HEK293 (cell line): Measurements from ENCODE around the gene TLE3.
A peak's percentile ranks its signal among the peaks of the same experiment; 100 is the strongest.

Experiments
- BCL11B ChIP-seq: fragments of 450-650 bp; formaldehyde crosslinking; IDR thresholded peaks from 2 replicates; pipeline ENCODE4 v1.5.1; 2016; ENCODE audit warnings: low read depth, missing biosample characterization, missing genetic modification characterization
- FEZF1 ChIP-seq: fragments of 450-650 bp; formaldehyde crosslinking; IDR thresholded peaks from 2 replicates; pipeline ENCODE4 v1.5.1; 2016; ENCODE audit warnings: missing biosample characterization, missing genetic modification characterization
- GFI1B ChIP-seq: fragments of 450-650 bp; formaldehyde crosslinking; IDR thresholded peaks from 2 replicates; pipeline ENCODE4 v1.5.1; 2016; ENCODE audit warnings: missing biosample characterization, missing genetic modification characterization
- GLIS2 ChIP-seq: fragments of 450-650 bp; formaldehyde crosslinking; IDR thresholded peaks from 2 replicates; pipeline ENCODE4 v1.5.1; 2016; ENCODE audit warnings: missing biosample characterization, missing genetic modification characterization
- KLF9 ChIP-seq: fragments of 450-650 bp; formaldehyde crosslinking; IDR thresholded peaks from 2 replicates; pipeline ENCODE4 v1.5.1; 2016; ENCODE audit warnings: missing biosample characterization, missing genetic modification characterization, low read depth
- MEIS1 ChIP-seq: sonication (generic); formaldehyde crosslinking; IDR thresholded peaks from 2 replicates; pipeline ENCODE4 v1.8.1; 2022; ENCODE audit warnings: missing genetic modification reagents, mild to moderate bottlenecking, borderline replicate concordance
- PRDM1 ChIP-seq: fragments of 450-650 bp; formaldehyde crosslinking; IDR thresholded peaks from 2 replicates; pipeline ENCODE4; 2016; ENCODE audit warnings: missing biosample characterization, missing genetic modification characterization
- SCRT1 ChIP-seq: fragments of 450-650 bp; formaldehyde crosslinking; IDR thresholded peaks from 2 replicates; pipeline ENCODE4 v1.5.1; 2016; ENCODE audit warnings: missing biosample characterization, missing genetic modification characterization, borderline replicate concordance
- WT1 ChIP-seq: fragments of 450-650 bp; formaldehyde crosslinking; IDR thresholded peaks from 2 replicates; pipeline ENCODE4 v1.5.1; 2016; ENCODE audit warnings: missing biosample characterization, missing genetic modification characterization
- YY2 ChIP-seq: fragments of 450-650 bp; formaldehyde crosslinking; IDR thresholded peaks from 2 replicates; pipeline ENCODE4 v1.5.1; 2016; ENCODE audit warnings: missing biosample characterization, missing genetic modification characterization
- ZFHX2 ChIP-seq: fragments of 450-650 bp; formaldehyde crosslinking; conservative IDR thresholded peaks from 2 replicates; pipeline ENCODE4 v1.5.1; 2016; ENCODE audit warnings: missing biosample characterization, missing genetic modification characterization
- ZFP41 ChIP-seq: fragments of 450-650 bp; formaldehyde crosslinking; IDR thresholded peaks from 2 replicates; pipeline ENCODE4 v1.5.1; 2016; ENCODE audit warnings: missing biosample characterization, missing genetic modification characterization, borderline replicate concordance
- ZNF121 ChIP-seq: fragments of 450-650 bp; formaldehyde crosslinking; IDR thresholded peaks from 2 replicates; pipeline ENCODE4 v1.5.1; 2016; ENCODE audit warnings: missing biosample characterization, missing genetic modification characterization
- ZNF19 ChIP-seq: fragments of 450-650 bp; formaldehyde crosslinking; IDR thresholded peaks from 2 replicates; pipeline ENCODE4; 2016; ENCODE audit warnings: missing biosample characterization, missing genetic modification characterization, low read depth
- ZNF341 ChIP-seq: fragments of 450-650 bp; formaldehyde crosslinking; IDR thresholded peaks from 2 replicates; pipeline ENCODE4; 2016; ENCODE audit warnings: low read depth, missing biosample characterization, missing genetic modification characterization
- ZNF391 ChIP-seq: fragments of 450-650 bp; formaldehyde crosslinking; IDR thresholded peaks from 2 replicates; pipeline ENCODE4 v1.5.1; 2016; ENCODE audit warnings: low read depth, missing biosample characterization, missing genetic modification characterization, borderline replicate concordance
- ZNF416 ChIP-seq: fragments of 450-650 bp; formaldehyde crosslinking; IDR thresholded peaks from 2 replicates; pipeline ENCODE4 v1.5.1; 2016; ENCODE audit warnings: missing biosample characterization, missing genetic modification characterization
- ZNF426 ChIP-seq: fragments of 450-650 bp; formaldehyde crosslinking; IDR thresholded peaks from 2 replicates; pipeline ENCODE4 v1.5.1; 2017; ENCODE audit warnings: missing biosample characterization, missing genetic modification characterization, mild to moderate bottlenecking, inconsistent platforms, moderate library complexity
- ZNF549 ChIP-seq: fragments of 450-650 bp; IDR thresholded peaks from 2 replicates; pipeline ENCODE4 v1.5.1; 2018; ENCODE audit warnings: missing biosample characterization, missing genetic modification characterization, mild to moderate bottlenecking, inconsistent platforms, moderate library complexity
- ZNF629 ChIP-seq: fragments of 450-650 bp; formaldehyde crosslinking; IDR thresholded peaks from 2 replicates; pipeline ENCODE4 v1.5.1; 2017; ENCODE audit warnings: missing biosample characterization, missing genetic modification characterization
- ZNF654 ChIP-seq: fragments of 450-650 bp; formaldehyde crosslinking; IDR thresholded peaks from 2 replicates; pipeline ENCODE4 v1.5.1; 2016; ENCODE audit warnings: low read depth, missing biosample characterization, missing genetic modification characterization
- ZNF785 ChIP-seq: fragments of 450-650 bp; formaldehyde crosslinking; IDR thresholded peaks from 2 replicates; pipeline ENCODE4 v1.5.1; 2016; ENCODE audit warnings: missing biosample characterization, missing genetic modification characterization
- ZNF843 ChIP-seq: fragments of 450-650 bp; formaldehyde crosslinking; IDR thresholded peaks from 2 replicates; pipeline ENCODE4 v1.5.1; 2016; ENCODE audit warnings: missing biosample characterization, missing genetic modification characterization
- TF ChIP-seq, protein P1 (sequence below): fragments of 450-650 bp; formaldehyde crosslinking; IDR thresholded peaks from 2 replicates; pipeline ENCODE4 v1.5.1; 2016; ENCODE audit warnings: missing biosample characterization, missing genetic modification characterization
- TF ChIP-seq, protein P2 (sequence below): fragments of 450-650 bp; formaldehyde crosslinking; IDR thresholded peaks from 2 replicates; pipeline ENCODE4 v1.5.1; 2017; ENCODE audit warnings: missing biosample characterization, missing genetic modification characterization
- TF ChIP-seq, protein P3 (sequence below): fragments of 450-650 bp; formaldehyde crosslinking; IDR thresholded peaks from 2 replicates; pipeline ENCODE4 v1.5.1; 2017; ENCODE audit warnings: missing biosample characterization, mild to moderate bottlenecking, missing genetic modification characterization, moderate library complexity
- TF ChIP-seq, protein P4 (sequence below): fragments of 450-650 bp; formaldehyde crosslinking; IDR thresholded peaks from 2 replicates; pipeline ENCODE4 v1.5.1; 2016; ENCODE audit warnings: missing biosample characterization, missing genetic modification characterization
- TF ChIP-seq, protein P5 (sequence below): fragments of 450-650 bp; formaldehyde crosslinking; IDR thresholded peaks from 2 replicates; pipeline ENCODE4 v1.5.1; 2017; ENCODE audit warnings: missing biosample characterization, missing genetic modification characterization
- TF ChIP-seq, protein P6 (sequence below): fragments of 450-650 bp; formaldehyde crosslinking; IDR thresholded peaks from 2 replicates; pipeline ENCODE4 v1.5.1; 2016; ENCODE audit warnings: missing biosample characterization, missing genetic modification characterization
- TF ChIP-seq, protein P7 (sequence below): fragments of 450-650 bp; formaldehyde crosslinking; IDR thresholded peaks from 2 replicates; pipeline ENCODE4 v1.5.1; 2016; ENCODE audit warnings: missing biosample characterization, missing genetic modification characterization

Gene TLE3

DNA sequence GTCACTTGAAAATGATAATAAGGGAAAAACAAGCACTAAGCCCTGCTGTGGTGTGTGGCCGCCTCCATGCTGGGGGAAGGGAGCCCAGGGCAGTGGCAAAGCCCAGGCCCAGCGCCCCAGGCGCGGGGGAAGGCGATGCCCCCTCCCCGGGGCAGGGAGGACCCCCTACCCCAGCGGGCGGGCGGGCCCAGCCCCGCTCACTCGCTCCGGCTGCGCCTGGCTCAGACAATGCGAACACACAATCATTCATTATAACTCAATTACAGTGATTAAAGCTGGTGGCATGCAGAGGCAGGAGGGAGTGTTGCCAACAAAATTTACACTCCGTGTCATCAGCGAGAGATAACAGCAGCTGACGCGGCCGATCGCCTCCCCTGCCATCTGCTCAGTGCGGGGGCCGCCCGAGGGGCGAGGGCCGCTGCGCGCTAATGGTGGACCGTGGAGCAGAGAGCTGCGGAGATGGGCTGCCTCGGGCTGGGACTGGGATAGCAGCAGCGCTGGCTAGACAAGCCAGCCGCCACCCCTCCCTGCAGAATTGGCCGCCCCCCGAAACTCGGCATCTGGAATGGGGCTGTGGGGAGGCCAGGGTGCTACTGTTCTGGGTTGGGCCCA is 64.1 kb downstream of the TLE3 start (continued):
- TF ChIP-seq, protein P1, sequence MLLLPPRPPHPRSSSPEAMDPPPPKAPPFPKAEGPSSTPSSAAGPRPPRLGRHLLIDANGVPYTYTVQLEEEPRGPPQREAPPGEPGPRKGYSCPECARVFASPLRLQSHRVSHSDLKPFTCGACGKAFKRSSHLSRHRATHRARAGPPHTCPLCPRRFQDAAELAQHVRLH (tag by site-specific recombination), result no peak
- TF ChIP-seq ZNF785 (tag by site-specific recombination), result no peak
- TF ChIP-seq PRDM1 (tag by site-specific recombination), result no peak
- TF ChIP-seq ZNF341 (tag by site-specific recombination), result peak; percentile 94
- 0 out of 2 replicates have a peak, but pooled peaks have one; percentile 32 for TF ChIP-seq GFI1B (tag by site-specific recombination)
- peak; percentile 49; the same call in 1 of the 2 replicates for TF ChIP-seq BCL11B
- TF ChIP-seq ZNF121, result no peak
- TF ChIP-seq, protein P2, sequence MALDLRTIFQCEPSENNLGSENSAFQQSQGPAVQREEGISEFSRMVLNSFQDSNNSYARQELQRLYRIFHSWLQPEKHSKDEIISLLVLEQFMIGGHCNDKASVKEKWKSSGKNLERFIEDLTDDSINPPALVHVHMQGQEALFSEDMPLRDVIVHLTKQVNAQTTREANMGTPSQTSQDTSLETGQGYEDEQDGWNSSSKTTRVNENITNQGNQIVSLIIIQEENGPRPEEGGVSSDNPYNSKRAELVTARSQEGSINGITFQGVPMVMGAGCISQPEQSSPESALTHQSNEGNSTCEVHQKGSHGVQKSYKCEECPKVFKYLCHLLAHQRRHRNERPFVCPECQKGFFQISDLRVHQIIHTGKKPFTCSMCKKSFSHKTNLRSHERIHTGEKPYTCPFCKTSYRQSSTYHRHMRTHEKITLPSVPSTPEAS (tag by site-specific recombination), result no peak; the same call in 1 of the 2 replicates
- TF ChIP-seq KLF9, result no peak
- TF ChIP-seq ZNF391 (tag by site-specific recombination), result peak; percentile 67; the same call in 1 of the 2 replicates
- peak; percentile 81 for TF ChIP-seq ZNF843 (tag by site-specific recombination)
- TF ChIP-seq, protein P3, sequence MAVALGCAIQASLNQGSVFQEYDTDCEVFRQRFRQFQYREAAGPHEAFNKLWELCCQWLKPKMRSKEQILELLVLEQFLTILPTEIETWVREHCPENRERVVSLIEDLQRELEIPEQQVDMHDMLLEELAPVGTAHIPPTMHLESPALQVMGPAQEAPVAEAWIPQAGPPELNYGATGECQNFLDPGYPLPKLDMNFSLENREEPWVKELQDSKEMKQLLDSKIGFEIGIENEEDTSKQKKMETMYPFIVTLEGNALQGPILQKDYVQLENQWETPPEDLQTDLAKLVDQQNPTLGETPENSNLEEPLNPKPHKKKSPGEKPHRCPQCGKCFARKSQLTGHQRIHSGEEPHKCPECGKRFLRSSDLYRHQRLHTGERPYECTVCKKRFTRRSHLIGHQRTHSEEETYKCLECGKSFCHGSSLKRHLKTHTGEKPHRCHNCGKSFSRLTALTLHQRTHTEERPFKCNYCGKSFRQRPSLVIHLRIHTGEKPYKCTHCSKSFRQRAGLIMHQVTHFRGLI (tag by site-specific recombination), result 0 out of 2 replicates have a peak, but pooled peaks have one; percentile 55
- peak; percentile 80 for TF ChIP-seq GLIS2
- no peak for TF ChIP-seq ZNF654 (tag by site-specific recombination)
- TF ChIP-seq ZFP41 (tag by site-specific recombination), result no peak
- TF ChIP-seq YY2 (tag by site-specific recombination), result peak; percentile 50; the same call in 1 of the 2 replicates
- no peak for TF ChIP-seq SCRT1 (tag by site-specific recombination)
- TF ChIP-seq ZFHX2 (tag by site-specific recombination), result peak; percentile 89
- TF ChIP-seq ZNF416 (tag by site-specific recombination), result no peak
- TF ChIP-seq WT1, result peak; percentile 100
- TF ChIP-seq ZNF549, result no peak
- TF ChIP-seq, protein P4, sequence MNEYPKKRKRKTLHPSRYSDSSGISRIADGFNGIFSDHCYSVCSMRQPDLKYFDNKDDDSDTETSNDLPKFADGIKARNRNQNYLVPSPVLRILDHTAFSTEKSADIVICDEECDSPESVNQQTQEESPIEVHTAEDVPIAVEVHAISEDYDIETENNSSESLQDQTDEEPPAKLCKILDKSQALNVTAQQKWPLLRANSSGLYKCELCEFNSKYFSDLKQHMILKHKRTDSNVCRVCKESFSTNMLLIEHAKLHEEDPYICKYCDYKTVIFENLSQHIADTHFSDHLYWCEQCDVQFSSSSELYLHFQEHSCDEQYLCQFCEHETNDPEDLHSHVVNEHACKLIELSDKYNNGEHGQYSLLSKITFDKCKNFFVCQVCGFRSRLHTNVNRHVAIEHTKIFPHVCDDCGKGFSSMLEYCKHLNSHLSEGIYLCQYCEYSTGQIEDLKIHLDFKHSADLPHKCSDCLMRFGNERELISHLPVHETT, result no peak
- TF ChIP-seq MEIS1 (CRISPR knock-in tag), result no peak
- peak; percentile 75 for TF ChIP-seq FEZF1 (tag by site-specific recombination)
- TF ChIP-seq ZNF19, result no peak
- TF ChIP-seq, protein P5, sequence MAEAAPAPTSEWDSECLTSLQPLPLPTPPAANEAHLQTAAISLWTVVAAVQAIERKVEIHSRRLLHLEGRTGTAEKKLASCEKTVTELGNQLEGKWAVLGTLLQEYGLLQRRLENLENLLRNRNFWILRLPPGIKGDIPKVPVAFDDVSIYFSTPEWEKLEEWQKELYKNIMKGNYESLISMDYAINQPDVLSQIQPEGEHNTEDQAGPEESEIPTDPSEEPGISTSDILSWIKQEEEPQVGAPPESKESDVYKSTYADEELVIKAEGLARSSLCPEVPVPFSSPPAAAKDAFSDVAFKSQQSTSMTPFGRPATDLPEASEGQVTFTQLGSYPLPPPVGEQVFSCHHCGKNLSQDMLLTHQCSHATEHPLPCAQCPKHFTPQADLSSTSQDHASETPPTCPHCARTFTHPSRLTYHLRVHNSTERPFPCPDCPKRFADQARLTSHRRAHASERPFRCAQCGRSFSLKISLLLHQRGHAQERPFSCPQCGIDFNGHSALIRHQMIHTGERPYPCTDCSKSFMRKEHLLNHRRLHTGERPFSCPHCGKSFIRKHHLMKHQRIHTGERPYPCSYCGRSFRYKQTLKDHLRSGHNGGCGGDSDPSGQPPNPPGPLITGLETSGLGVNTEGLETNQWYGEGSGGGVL (tag by site-specific recombination), result peak; percentile 92
- TF ChIP-seq ZNF426 (tag by site-specific recombination), result no peak
- peak; percentile 82 for TF ChIP-seq ZNF629 (tag by site-specific recombination)
- TF ChIP-seq, protein P6, sequence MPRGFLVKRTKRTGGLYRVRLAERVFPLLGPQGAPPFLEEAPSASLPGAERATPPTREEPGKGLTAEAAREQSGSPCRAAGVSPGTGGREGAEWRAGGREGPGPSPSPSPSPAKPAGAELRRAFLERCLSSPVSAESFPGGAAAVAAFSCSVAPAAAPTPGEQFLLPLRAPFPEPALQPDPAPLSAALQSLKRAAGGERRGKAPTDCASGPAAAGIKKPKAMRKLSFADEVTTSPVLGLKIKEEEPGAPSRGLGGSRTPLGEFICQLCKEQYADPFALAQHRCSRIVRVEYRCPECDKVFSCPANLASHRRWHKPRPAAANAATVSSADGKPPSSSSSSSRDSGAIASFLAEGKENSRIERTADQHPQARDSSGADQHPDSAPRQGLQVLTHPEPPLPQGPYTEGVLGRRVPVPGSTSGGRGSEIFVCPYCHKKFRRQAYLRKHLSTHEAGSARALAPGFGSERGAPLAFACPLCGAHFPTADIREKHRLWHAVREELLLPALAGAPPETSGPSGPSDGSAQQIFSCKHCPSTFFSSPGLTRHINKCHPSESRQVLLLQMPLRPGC, result peak; percentile 86
- TF ChIP-seq, protein P7, sequence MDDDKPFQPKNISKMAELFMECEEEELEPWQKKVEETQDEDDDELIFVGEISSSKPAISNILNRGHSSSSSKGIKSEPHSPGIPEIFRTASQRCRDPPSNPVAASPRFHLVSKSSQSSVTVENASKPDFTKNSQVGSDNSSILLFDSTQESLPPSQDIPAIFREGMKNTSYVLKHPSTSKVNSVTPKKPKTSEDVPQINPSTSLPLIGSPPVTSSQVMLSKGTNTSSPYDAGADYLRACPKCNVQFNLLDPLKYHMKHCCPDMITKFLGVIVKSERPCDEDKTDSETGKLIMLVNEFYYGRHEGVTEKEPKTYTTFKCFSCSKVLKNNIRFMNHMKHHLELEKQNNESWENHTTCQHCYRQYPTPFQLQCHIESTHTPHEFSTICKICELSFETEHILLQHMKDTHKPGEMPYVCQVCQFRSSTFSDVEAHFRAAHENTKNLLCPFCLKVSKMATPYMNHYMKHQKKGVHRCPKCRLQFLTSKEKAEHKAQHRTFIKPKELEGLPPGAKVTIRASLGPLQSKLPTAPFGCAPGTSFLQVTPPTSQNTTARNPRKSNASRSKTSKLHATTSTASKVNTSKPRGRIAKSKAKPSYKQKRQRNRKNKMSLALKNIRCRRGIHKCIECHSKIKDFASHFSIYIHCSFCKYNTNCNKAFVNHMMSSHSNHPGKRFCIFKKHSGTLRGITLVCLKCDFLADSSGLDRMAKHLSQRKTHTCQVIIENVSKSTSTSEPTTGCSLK (tag by site-specific recombination), result no peak
